ENCODE results near the gene MEP1B.
A peak's percentile ranks its signal among the peaks of the same experiment; 100 is the strongest.
"Not testable (repeated sequence)": the region's sequence is repeated elsewhere in the genome, so short reads cannot be mapped to it uniquely, and the experiment has no call there.

The MEP1B gene

DNA sequence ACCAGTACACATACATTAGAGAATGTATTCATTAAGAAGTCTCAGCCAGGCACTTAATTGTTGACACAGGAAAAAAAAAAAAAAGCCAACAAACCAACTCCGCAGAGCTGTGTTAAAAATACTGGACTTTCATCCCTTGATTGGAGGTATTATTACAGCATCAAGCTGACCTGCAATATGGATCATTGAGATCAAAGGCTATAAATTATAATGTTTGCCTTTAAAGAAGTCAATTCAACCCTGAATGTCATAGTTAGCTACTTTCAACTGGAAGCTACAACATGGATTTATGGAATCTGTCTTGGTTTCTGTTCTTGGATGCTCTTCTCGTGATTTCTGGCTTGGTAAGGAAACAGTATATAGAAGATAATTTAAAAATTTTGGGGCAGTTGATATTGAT lies at the start of gene MEP1B:
TSS of gene MEP1B (plus strand) at position 250 of the 400 bp plus-strand sequence. CDS start at position 282, 32 bp downstream.
- no peak for DNase-seq (ENCODE audit: low read depth)
- no peak within 1 kb of the TSS for H3K4me3 ChIP-seq (ENCODE audit: low read depth, low read length)
- TF ChIP-seq, protein P1, sequence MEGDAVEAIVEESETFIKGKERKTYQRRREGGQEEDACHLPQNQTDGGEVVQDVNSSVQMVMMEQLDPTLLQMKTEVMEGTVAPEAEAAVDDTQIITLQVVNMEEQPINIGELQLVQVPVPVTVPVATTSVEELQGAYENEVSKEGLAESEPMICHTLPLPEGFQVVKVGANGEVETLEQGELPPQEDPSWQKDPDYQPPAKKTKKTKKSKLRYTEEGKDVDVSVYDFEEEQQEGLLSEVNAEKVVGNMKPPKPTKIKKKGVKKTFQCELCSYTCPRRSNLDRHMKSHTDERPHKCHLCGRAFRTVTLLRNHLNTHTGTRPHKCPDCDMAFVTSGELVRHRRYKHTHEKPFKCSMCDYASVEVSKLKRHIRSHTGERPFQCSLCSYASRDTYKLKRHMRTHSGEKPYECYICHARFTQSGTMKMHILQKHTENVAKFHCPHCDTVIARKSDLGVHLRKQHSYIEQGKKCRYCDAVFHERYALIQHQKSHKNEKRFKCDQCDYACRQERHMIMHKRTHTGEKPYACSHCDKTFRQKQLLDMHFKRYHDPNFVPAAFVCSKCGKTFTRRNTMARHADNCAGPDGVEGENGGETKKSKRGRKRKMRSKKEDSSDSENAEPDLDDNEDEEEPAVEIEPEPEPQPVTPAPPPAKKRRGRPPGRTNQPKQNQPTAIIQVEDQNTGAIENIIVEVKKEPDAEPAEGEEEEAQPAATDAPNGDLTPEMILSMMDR (IDR thresholded peaks at IDR 0.05; ENCODE audit: control insufficient read depth, extremely low read depth, insufficient read depth) = no peak

DNA sequence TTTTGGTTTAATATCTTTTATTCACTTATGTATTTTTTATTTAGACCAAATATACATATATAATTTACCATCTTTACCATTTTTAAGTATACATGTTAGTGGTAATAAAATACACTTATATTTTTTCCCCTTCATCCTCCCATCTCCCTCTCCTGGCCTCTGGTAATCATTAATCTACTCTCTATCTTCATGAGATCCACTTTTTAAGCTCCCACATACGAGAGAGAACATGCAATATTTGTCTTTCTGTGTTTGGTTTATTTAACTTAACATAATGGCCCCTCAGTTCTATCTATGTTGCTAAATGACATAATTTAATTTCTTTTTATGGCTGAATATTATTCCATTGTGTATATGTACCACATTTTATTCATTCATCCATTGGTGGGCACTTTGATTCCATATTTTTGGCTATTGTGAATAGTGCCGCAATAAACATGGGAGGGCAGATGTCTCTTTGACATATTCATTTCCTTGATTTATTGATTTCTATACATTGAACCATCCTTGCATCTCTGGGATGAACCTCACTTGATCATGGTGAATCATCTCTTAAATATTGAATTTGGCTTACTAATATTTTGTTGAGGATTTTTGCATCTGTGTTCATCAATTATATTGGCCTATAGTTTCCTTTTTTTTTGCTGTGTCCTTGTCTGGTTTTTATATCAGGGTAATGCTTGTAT lies 41.5 kb upstream of the MEP1B start:
- TF ChIP-seq, protein P1 (IDR thresholded peaks at IDR 0.05; ENCODE audit: control insufficient read depth, extremely low read depth, insufficient read depth) = no peak
- DNase-seq (ENCODE audit: low read depth) = no peak
- no peak overlapping the region for H3K4me3 ChIP-seq (ENCODE audit: low read depth, low read length)

DNA sequence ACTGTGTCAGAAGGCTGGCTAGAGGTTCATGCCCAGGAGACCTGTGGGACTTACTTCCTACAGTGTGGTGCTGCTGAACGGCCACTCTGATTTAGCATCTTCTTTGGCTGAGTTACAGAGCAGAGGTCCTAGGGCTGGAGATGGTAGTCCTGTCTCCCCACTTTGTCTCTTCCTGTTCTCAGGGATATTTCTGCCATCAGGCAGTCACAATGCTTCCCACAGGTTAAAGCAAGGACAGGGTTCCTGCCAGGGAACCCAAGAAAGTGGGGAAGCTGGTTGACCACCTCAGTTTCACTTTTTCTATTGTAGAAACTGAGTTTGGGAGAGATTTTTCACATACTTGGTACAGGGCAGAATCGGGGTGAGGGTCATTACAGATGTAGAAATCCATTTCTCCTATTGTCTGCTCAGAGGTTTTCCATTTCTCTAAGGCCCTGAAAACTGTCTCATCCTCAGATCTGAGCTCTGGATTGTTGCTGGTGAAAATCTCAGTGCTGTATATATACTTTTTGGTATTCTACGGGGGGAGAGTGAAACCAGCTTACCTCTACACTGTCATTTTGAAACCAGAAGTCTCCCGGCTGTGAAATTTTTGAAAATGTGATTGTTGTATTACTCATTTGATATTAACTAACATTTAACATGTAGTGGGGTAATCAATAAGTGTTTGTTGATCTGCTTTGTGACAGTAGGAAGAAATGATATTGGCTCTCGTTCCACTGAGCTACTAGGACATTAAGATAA lies 37.0 kb upstream of the MEP1B start:
- TF ChIP-seq, protein P1 (IDR thresholded peaks at IDR 0.05; ENCODE audit: control insufficient read depth, extremely low read depth, insufficient read depth) = no peak
- no peak overlapping the region for H3K4me3 ChIP-seq (ENCODE audit: low read depth, low read length)
- DNase-seq (ENCODE audit: low read depth) = no peak

DNA sequence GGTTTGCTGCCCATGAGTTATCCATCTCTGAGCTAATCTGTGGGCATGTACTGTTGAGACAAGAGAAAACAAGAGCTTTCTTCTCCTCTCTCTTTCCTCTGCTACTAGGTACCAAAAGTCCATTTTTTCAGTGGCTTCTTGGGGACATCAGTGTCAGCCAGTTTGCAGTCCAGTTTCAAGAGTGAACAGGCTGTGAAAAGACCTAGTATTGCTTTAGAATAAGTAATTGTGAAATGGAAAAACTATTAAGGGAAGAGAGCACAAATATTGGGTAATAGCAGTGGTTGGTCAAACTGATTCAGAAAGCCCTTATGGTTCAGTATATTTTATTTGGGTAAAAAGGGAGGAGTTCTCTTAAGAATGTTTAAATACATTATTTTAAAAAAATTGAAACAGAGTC lies 33.0 kb upstream of the MEP1B start:
- DNase-seq (ENCODE audit: low read depth) = no peak
- H3K4me3 ChIP-seq (ENCODE audit: low read depth, low read length) = no peak overlapping the region
- TF ChIP-seq, protein P1 (IDR thresholded peaks at IDR 0.05; ENCODE audit: control insufficient read depth, extremely low read depth, insufficient read depth) = no peak

DNA sequence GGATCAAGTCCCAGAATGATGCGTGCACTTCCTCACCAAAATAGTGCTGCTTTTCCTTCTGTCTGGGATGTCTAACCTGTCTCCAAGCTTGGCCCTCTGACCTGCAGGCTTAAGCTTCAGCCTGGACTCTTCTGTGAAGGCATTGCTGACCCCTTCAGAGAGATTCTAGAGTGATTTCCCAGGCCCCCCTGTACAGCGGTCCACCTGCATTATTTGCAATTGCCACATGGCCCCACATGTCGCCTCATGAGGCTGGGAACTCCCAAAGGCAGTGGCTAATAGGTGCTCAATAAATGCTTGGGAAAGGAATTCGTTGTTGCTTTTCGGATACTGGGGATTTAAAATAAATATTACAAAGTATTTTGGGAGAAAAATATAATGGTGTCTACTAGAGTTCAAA lies 32.3 kb upstream of the MEP1B start:
- TF ChIP-seq, protein P1 (IDR thresholded peaks at IDR 0.05; ENCODE audit: control insufficient read depth, extremely low read depth, insufficient read depth) = no peak
- H3K4me3 ChIP-seq (ENCODE audit: low read depth, low read length) = no peak overlapping the region
- DNase-seq (ENCODE audit: low read depth) = no peak

DNA sequence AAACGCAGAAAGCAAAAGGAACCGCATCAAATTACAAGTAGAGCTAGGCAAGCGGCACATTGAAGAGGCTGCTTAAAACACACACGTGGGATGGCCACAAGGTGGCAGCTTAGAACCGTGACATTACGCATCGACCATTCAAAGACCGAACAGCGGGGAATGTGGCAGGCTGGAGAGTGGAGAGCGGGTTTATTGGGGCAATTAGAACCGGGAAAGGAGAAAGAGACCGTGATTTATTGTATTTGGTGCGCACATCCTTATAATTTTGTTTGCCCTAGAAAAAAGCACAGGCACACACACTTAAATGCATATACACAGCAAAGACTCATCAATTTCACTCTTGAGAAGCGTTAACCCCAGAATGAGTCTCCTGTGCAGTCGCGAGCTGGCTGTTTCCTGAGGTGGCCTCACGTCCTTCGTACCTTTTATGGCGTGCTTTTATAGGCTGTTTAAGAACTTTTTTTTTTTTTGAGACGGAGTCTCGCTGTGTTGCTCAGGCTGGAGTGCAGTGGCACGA lies 31.7 kb upstream of the MEP1B start:
- TF ChIP-seq, protein P1 (IDR thresholded peaks at IDR 0.05; ENCODE audit: control insufficient read depth, extremely low read depth, insufficient read depth) = peak; percentile 93
- H3K4me3 ChIP-seq (ENCODE audit: low read depth, low read length) = peak overlapping the region; percentile 37
- peak; percentile 88 for DNase-seq (ENCODE audit: low read depth)

DNA sequence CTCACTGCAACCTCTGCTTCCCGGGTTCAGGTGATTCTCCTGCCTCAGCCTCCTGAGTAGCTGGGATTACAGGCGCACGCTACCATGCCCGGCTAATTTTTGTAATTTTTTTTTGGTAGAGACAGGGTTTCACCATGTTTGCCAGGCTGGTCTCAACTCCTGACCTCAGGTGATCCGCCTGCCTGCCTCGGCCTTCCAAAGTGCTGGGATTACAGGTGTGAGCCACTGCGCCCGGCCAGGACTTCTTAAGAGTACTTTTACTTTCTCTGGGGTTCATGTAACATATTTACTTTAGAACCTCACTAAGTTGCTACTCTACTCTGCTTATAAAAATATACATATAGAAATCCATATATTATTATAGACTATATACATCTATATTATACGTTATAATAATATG lies 31.2 kb upstream of the MEP1B start:
- peak overlapping the region; percentile 37 for H3K4me3 ChIP-seq (ENCODE audit: low read depth, low read length)
- not testable (repeated sequence) for DNase-seq (ENCODE audit: low read depth)

Measured in LNCaP clone FGC (cell line).